ENCODE results near the gene NUP210L. TPM values are rescaled to one million over a fixed set of nuclear protein-coding genes. Genes with fewer than 3 reads are reported as not detected.

NUP210L gene
- total RNA-seq, 4 donors from 2014 or later: not detected

DNA sequence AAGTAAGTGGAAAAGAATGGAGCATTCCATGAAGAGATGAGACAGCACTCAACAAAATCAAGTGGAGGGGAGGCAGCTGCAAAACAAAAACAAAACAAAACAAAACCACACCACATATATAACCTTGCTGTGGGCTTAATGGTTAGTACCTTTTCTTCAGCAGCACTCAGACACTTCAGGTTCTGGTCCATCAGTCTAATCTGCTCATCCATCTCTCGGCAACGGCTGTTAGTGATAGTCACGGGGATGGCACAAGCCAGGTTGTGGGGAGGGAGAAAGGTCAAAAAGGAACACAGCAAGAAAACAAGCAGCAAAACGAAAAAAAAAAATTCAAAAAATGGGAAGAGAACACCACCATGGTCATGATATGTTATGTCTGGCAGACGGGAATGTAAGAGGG lies 17.0 kb upstream of the NUP210L start:
- intact Hi-C loops (cut with DNase I; ENCODE audit: low total_unique reads): no loop called here
- H3K9me3 ChIP-seq: no peaks in the 10 kb centered on the region
- TF ChIP-seq, protein P1, sequence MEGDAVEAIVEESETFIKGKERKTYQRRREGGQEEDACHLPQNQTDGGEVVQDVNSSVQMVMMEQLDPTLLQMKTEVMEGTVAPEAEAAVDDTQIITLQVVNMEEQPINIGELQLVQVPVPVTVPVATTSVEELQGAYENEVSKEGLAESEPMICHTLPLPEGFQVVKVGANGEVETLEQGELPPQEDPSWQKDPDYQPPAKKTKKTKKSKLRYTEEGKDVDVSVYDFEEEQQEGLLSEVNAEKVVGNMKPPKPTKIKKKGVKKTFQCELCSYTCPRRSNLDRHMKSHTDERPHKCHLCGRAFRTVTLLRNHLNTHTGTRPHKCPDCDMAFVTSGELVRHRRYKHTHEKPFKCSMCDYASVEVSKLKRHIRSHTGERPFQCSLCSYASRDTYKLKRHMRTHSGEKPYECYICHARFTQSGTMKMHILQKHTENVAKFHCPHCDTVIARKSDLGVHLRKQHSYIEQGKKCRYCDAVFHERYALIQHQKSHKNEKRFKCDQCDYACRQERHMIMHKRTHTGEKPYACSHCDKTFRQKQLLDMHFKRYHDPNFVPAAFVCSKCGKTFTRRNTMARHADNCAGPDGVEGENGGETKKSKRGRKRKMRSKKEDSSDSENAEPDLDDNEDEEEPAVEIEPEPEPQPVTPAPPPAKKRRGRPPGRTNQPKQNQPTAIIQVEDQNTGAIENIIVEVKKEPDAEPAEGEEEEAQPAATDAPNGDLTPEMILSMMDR (IDR thresholded peaks at IDR 0.05): no peak
- no peak for TF ChIP-seq EP300 (IDR thresholded peaks at IDR 0.05; ENCODE audit: low read depth)
- no peak for TF ChIP-seq POLR2AphosphoS5 (IDR thresholded peaks at IDR 0.05)
- TF ChIP-seq POLR2A (IDR thresholded peaks at IDR 0.05): no peak
- no peaks in the 10 kb centered on the region for H3K27me3 ChIP-seq
- no peak for DNase-seq
- 76 to 88% methylated on average over 3 to 5 of the region's 5 CpGs for WGBS, 2 donors (ENCODE audit: low coverage in 1 of 2)
- no peak overlapping the region for H3K4me3 ChIP-seq
- peaks cover 0 to 78% (median 34%) of the 10 kb centered on the region in 4 donors for H3K36me3 ChIP-seq
- H3K27ac ChIP-seq: no peak overlapping the region
- H3K4me1 ChIP-seq: peaks cover 0 to 16% (median 13%) of the 10 kb centered on the region in 4 donors
- in situ Hi-C loops (cut with MboI; ENCODE audit: low pct_ligation_motif_present in 1 of 4, low pct_unique_long_range_greater_than_20kb in 1 of 4, low sequenced_read_pairs in 3 of 4): no loop called here

DNA sequence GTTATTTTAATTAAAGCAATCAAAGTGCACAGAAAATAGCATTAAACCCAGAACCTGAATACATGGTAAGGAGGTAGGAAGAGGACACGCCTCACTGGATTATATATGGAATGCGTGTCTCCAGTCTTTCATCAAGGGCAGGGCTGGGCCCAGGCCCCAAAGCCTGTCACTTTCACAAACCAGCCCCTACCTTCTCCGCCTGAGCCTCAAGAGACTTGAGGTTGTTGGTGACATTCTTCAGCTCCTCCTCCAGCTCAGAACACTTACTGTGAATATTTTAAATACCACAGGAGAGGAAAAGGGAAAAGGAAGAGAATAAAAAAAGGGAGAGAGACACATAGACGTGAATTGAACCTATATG lies 16.3 kb upstream of the NUP210L start:
- intact Hi-C loops (cut with DNase I; ENCODE audit: low total_unique reads): no loop called here
- 75 to 89% methylated on average over 2 to 4 of the region's 4 CpGs for WGBS, 2 donors (ENCODE audit: low coverage in 1 of 2)
- Histone ChIP-seq H3K27me3 (no peaks in the 10 kb centered on the region), H3K9me3 (no peaks in the 10 kb centered on the region), H3K4me3 (no peak overlapping the region), H3K27ac (no peak overlapping the region), H3K36me3 (peaks cover 0 to 85% (median 37%) of the 10 kb centered on the region in 4 donors), H3K4me1 (peaks cover 0 to 9% (median 8%) of the 10 kb centered on the region in 4 donors)
- in situ Hi-C loops (cut with MboI; ENCODE audit: low pct_ligation_motif_present in 1 of 4, low pct_unique_long_range_greater_than_20kb in 1 of 4, low sequenced_read_pairs in 3 of 4): no loop called here
- no peak for TF ChIP-seq POLR2A (IDR thresholded peaks at IDR 0.05)
- no peak for TF ChIP-seq POLR2AphosphoS5 (IDR thresholded peaks at IDR 0.05)
- TF ChIP-seq EP300 (IDR thresholded peaks at IDR 0.05; ENCODE audit: low read depth): no peak
- TF ChIP-seq, protein P1 (IDR thresholded peaks at IDR 0.05): no peak
- DNase-seq: no peak

DNA sequence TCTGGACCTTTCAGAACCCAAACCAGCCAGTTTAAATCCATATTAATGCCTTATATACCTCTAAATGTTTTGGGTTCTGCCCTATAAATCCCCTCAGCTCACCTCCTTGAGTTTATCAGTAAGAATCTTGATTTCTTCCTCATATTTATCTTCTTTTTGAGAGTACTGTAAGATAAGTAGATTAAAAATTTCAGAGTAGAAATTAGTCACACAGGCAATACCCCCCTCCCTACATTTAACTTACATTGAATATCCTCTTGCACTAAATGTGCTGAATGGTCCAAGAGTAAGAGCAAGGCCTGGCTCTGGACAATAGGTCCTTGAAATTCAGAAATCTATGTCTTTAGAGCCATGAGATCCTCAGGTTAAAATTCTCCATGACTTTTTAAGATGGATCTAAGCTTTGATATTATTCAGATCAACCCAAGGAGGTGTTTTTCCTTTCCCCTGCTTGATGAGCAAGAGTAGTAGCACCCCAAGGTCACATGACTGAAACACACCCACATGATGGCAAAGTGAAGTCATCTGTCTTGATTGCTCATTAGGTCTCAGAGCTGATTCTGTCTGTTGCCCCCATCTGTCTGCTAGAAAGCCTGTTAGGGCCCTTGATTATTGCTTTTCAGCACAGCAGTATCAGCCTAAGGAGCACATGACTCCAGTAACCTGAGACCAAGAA lies 15.8 kb upstream of the NUP210L start:
- H3K9me3 ChIP-seq: no peaks in the 10 kb centered on the region
- H3K27ac ChIP-seq: no peak overlapping the region
- no peak for DNase-seq
- H3K4me1 ChIP-seq: peaks cover 0 to 4% (median 3%) of the 10 kb centered on the region in 4 donors
- intact Hi-C loops (cut with DNase I; ENCODE audit: low total_unique reads) (no loop called here), in situ Hi-C loops (cut with MboI; ENCODE audit: low pct_ligation_motif_present in 1 of 4, low pct_unique_long_range_greater_than_20kb in 1 of 4, low sequenced_read_pairs in 3 of 4) (no loop called here)
- H3K36me3 ChIP-seq: peaks cover 0 to 87% (median 40%) of the 10 kb centered on the region in 4 donors
- no peaks in the 10 kb centered on the region for H3K27me3 ChIP-seq
- TF ChIP-seq POLR2AphosphoS5 (IDR thresholded peaks at IDR 0.05): no peak
- no peak for TF ChIP-seq POLR2A (IDR thresholded peaks at IDR 0.05)
- no peak for TF ChIP-seq EP300 (IDR thresholded peaks at IDR 0.05; ENCODE audit: low read depth)
- TF ChIP-seq, protein P1 (IDR thresholded peaks at IDR 0.05): no peak
- no peak overlapping the region for H3K4me3 ChIP-seq

DNA sequence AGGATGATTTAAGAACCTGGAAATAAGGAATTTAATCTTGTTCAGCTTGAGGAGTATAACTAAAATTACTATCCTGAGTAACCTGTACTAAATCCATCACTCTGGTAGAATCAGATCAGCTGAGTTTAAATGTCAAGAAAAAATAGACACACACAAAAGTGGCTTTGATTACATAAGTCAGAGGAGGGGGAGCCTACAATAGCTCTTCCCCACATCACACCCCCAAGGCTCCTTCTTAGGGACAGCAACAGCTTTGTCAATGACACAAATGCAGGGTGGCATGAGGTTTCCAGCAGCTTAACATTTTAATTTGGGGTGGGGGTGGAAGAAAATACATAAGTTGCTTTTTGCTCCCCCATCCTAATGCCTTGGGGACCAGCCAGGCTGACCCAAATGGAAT lies 12.6 kb upstream of the NUP210L start:
- Histone ChIP-seq H3K36me3 (peaks cover 0 to 93% (median 42%) of the 10 kb centered on the region in 4 donors), H3K9me3 (no peaks in the 10 kb centered on the region), H3K4me3 (no peak overlapping the region), H3K27me3 (no peaks in the 10 kb centered on the region), H3K27ac (no peak overlapping the region), H3K4me1 (no peaks in the 10 kb centered on the region)
- DNase-seq: no peak
- in situ Hi-C loops (cut with MboI; ENCODE audit: low pct_ligation_motif_present in 1 of 4, low pct_unique_long_range_greater_than_20kb in 1 of 4, low sequenced_read_pairs in 3 of 4): no loop called here
- intact Hi-C loops (cut with DNase I; ENCODE audit: low total_unique reads): no loop called here
- TF ChIP-seq POLR2AphosphoS5 (IDR thresholded peaks at IDR 0.05) (no peak), EP300 (IDR thresholded peaks at IDR 0.05; ENCODE audit: low read depth) (no peak), POLR2A (IDR thresholded peaks at IDR 0.05) (no peak)
- TF ChIP-seq, protein P1 (IDR thresholded peaks at IDR 0.05): no peak
